Neutrophil (primary cell): ENCODE measurements around the gene PGA5.

Experiments used
- H3K27ac ChIP-seq: fragments of 200-600 bp; sonication (generic); 2 replicates; pipeline ENCODE4 v1.5.1; 2016; ENCODE audit warnings: mild to moderate bottlenecking, moderate library complexity
- H3K27me3 ChIP-seq: fragments of 200-600 bp; sonication (generic); 2 replicates; pipeline ENCODE4 v1.6.0; 2016; ENCODE audit warnings: mild to moderate bottlenecking
- H3K36me3 ChIP-seq: fragments of 200-600 bp; sonication (generic); 2 replicates; pipeline ENCODE4 v1.5.1; 2017
- H3K4me1 ChIP-seq, 2 experiments: fragments of 200-600 bp in 1 of 2; sonication (generic) in 1 of 2; 1 replicate in 1 of 2; 2 replicates in 1 of 2; pipeline versions ENCODE4 v1.5.1 to v1.6.1; 2013 to 2016; ENCODE audit warnings: low read depth in 1 of 2, low read length in 1 of 2, mild to moderate bottlenecking in 1 of 2, moderate library complexity in 1 of 2; ENCODE audit not compliant: control insufficient read depth in 1 of 2, insufficient read depth in 1 of 2
- H3K4me3 ChIP-seq, 2 experiments: fragments of 200-600 bp in 1 of 2; sonication (generic) in 1 of 2; 1 replicate in 1 of 2; 2 replicates in 1 of 2; pipeline ENCODE4 v1.5.1; 2013 to 2016; ENCODE audit warnings: low read depth in 1 of 2, low read length in 1 of 2, mild to moderate bottlenecking in 1 of 2, moderate library complexity in 1 of 2
- H3K9me3 ChIP-seq: fragments of 200-600 bp; sonication (generic); 2 replicates; pipeline ENCODE4 v1.5.1; 2016
- TF ChIP-seq, protein P1 (sequence below): fragments of 200-600 bp; sonication (generic); IDR thresholded peaks from 2 replicates; pipeline ENCODE4 v1.5.1; 2016; ENCODE audit warnings: antibody characterized with exemption

Gene PGA5

DNA sequence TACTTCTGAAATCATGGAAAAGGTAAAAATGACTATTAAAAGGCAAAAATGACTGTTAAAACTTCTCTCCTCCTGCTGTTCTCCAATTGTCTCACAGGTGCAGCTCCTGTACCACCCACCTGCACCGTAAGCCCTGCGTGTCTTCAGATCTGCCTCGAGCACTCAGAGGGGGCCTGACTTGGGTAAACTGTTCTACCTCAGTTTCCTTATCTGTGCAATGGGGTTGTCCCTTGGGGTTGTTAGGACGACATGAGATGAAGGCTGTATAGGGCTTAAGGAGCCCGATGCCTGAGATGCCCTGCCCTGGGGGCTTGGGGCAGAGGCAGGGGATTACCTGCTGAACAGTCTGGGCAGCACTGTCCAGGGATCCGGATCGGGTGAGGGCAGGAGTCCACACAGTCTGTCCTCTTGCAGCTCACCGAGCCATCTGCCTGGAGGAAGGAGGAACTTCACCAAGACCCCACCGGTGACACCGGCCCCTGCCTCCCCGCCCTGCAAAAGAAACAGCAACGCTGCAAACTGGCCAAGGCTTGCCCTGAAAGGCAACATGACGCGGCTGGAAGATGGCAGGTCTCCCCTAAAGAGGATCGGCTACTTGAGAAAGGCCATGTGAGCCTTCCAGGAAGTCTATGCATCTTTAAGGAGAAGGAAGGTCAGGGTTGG lies 27.7 kb downstream of the PGA5 start:
- no peaks in the 10 kb centered on the region for H3K27me3 ChIP-seq
- TF ChIP-seq, protein P1, sequence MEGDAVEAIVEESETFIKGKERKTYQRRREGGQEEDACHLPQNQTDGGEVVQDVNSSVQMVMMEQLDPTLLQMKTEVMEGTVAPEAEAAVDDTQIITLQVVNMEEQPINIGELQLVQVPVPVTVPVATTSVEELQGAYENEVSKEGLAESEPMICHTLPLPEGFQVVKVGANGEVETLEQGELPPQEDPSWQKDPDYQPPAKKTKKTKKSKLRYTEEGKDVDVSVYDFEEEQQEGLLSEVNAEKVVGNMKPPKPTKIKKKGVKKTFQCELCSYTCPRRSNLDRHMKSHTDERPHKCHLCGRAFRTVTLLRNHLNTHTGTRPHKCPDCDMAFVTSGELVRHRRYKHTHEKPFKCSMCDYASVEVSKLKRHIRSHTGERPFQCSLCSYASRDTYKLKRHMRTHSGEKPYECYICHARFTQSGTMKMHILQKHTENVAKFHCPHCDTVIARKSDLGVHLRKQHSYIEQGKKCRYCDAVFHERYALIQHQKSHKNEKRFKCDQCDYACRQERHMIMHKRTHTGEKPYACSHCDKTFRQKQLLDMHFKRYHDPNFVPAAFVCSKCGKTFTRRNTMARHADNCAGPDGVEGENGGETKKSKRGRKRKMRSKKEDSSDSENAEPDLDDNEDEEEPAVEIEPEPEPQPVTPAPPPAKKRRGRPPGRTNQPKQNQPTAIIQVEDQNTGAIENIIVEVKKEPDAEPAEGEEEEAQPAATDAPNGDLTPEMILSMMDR: no peak
- H3K36me3 ChIP-seq: no peaks in the 10 kb centered on the region
- no peak overlapping the region for H3K27ac ChIP-seq
- no peak overlapping the region for H3K4me3 ChIP-seq
- H3K9me3 ChIP-seq: no peaks in the 10 kb centered on the region
- H3K4me1 ChIP-seq: no peaks in the 10 kb centered on the region

DNA sequence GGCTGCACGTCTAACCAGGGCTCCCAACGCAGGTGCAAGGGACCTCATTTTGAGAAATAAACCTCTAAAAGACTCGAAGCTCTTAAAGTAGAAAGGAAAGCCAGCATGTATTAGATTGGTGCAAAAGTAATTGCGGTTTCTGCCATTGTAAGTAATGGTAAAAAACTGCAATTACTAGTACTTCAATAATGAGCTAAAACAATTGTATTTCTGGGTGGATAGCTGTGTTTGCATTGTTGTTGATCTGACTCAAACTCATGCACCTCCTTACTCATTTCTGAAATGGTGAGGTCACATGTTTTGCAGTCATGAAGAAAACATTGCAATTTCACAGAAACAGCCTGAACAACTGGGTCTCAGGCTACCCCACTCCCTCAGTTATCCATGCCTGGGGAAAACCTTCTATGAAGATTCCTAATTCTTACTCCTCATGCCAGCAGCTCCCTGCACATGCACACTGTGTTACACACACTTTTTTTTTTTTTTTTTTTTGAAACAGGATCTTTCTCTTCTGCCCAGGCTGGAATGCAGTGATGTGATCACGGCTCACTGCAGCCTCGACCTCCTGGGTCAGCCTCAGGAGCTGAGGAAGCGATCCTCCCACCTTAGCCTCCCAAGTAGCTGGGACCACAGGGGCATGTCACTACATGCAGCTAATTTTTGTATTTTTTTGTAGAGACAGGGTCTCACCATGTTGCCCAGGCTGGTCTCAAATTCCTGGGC lies 29.5 kb downstream of the PGA5 start:
- Histone ChIP-seq H3K27me3 (no peaks in the 10 kb centered on the region), H3K27ac (no peak overlapping the region), H3K36me3 (no peaks in the 10 kb centered on the region), H3K4me3 (no peak overlapping the region), H3K9me3 (no peaks in the 10 kb centered on the region), H3K4me1 (no peaks in the 10 kb centered on the region)
- TF ChIP-seq, protein P1: no peak

DNA sequence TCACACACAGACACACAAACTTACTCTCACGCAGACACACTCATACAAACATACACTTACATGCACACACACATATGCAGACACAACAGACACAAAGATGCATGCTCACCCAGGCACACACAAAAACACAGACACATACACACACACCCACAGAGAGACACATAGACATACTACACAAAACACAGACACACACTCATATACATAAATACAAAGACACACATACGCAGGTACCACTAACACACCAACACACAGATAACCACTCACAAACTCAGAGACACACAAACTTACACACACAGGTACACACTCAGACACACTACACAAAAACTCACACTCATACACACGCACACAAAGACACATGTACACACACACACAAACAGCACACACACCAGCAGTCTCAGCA lies 31.8 kb downstream of the PGA5 start:
- Histone ChIP-seq H3K27ac (no peak overlapping the region), H3K4me3 (no peak overlapping the region), H3K36me3 (no peaks in the 10 kb centered on the region), H3K27me3 (no peaks in the 10 kb centered on the region), H3K4me1 (no peaks in the 10 kb centered on the region), H3K9me3 (no peaks in the 10 kb centered on the region)
- TF ChIP-seq, protein P1: no peak

DNA sequence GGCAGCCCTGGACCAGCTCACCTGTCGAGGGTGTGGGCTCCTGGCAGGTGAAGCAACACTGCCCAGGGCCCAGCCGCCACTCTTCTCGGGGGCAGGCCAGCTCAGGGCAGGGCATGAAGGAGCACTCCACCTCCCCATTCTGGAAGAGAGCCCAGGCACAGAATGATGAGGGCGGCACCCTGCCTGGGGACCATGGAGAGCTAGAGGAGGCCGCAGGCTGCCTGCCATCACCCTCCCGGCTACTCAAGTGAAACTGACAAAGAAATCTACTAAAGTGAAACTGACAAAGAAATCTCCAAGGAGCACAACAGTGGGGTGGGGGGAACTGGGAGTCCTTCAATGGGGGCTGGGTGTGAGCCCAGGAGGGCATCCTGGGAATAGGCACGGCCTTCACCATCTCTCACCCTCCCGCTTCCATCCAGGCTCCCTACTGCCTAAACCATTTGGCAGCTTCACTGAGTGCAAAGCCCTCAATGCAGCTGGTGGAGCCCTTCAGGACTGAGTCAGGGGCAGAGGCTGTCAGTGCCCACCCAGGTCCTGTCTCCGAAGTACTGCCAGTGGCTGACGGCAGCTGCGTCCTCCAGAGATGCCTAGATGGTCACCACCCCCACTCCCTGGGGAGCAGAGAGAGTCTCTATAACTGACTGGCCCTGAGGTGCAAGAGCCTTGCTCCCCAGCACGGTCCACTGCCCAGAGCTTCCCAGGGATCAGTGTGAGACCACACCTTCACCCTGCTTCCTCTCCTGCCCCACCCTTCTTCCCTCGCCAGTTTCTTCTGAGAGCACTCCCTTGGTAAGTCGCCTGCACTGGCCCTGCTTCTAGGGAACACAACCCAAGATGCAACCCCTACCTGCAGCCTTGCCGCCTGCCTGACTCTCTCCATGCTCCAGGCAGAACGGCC lies 32.5 kb downstream of the PGA5 start:
- no peaks in the 10 kb centered on the region for H3K9me3 ChIP-seq
- H3K27me3 ChIP-seq: no peaks in the 10 kb centered on the region
- no peak overlapping the region for H3K4me3 ChIP-seq
- H3K4me1 ChIP-seq: no peaks in the 10 kb centered on the region
- TF ChIP-seq, protein P1: no peak
- no peaks in the 10 kb centered on the region for H3K36me3 ChIP-seq
- H3K27ac ChIP-seq: no peak overlapping the region

DNA sequence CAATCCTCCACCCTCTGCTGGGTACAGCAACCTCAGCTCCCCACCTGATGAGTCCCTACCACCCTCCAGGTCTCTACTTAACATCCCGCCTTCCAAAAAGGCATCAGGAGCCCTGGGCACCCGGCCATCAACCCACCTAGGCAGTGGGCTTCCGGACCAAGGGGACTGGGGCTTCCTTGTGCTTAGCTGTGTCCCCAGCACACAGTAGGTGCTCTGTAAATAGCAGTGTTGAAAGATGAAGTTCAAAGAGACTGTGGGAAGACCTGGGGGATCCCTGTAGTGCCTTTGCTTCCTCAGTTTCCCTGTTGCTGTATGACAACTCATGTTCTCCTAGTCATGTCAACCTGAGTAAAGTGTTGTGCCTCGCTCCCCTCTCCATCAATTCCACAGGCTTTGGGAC lies 33.1 kb downstream of the PGA5 start:
- H3K36me3 ChIP-seq: no peaks in the 10 kb centered on the region
- H3K4me3 ChIP-seq: no peak overlapping the region
- H3K27ac ChIP-seq: no peak overlapping the region
- TF ChIP-seq, protein P1: no peak
- no peaks in the 10 kb centered on the region for H3K4me1 ChIP-seq
- H3K27me3 ChIP-seq: no peaks in the 10 kb centered on the region
- H3K9me3 ChIP-seq: no peaks in the 10 kb centered on the region
